Fibroblast of villous mesenchyme (primary cell): ENCODE measurements around the gene SAXO1. TPM values are rescaled to one million over a fixed set of nuclear protein-coding genes. Genes with fewer than 3 reads are reported as not detected.

ENCODE experiments used
- DNase-seq: peaks from one replicate; pipeline ENCODE4 v3.0.0-alpha.2; 2010; ENCODE audit warnings: low read depth
- H3K4me3 ChIP-seq: 2 replicates; pipeline ENCODE4 v1.5.1; 2011; ENCODE audit warnings: low read depth, mild to moderate bottlenecking, low read length
- total RNA-seq: library from RNA; depleted of rRNA; stranded (reverse); fragments of >200 nt; gene quantifications from 2 replicates; pipeline ENCODE4 v1.2.3, GENCODE V29; 2012
- TF ChIP-seq, protein P1 (sequence below): IDR thresholded peaks from 2 replicates; pipeline ENCODE4 v1.5.1; 2012; ENCODE audit warnings: low read depth, mild to moderate bottlenecking, low read length; ENCODE audit not compliant: insufficient read depth

SAXO1 gene
- total RNA-seq, 1 donor, result not detected

- H3K4me3 ChIP-seq, result no peak overlapping the region
- TF ChIP-seq, protein P1, sequence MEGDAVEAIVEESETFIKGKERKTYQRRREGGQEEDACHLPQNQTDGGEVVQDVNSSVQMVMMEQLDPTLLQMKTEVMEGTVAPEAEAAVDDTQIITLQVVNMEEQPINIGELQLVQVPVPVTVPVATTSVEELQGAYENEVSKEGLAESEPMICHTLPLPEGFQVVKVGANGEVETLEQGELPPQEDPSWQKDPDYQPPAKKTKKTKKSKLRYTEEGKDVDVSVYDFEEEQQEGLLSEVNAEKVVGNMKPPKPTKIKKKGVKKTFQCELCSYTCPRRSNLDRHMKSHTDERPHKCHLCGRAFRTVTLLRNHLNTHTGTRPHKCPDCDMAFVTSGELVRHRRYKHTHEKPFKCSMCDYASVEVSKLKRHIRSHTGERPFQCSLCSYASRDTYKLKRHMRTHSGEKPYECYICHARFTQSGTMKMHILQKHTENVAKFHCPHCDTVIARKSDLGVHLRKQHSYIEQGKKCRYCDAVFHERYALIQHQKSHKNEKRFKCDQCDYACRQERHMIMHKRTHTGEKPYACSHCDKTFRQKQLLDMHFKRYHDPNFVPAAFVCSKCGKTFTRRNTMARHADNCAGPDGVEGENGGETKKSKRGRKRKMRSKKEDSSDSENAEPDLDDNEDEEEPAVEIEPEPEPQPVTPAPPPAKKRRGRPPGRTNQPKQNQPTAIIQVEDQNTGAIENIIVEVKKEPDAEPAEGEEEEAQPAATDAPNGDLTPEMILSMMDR, result no peak
- DNase-seq, result no peak
These were observed 81.1 kb downstream of the SAXO1 start for GRCh38 chr9:18951936-18952335.

- H3K4me3 ChIP-seq, result no peak overlapping the region
- peak; percentile 17 for DNase-seq
- TF ChIP-seq, protein P1, result no peak
These were observed 85.1 kb downstream of the SAXO1 start for GRCh38 chr9:18947892-18948339.

- TF ChIP-seq, protein P1, result no peak
- no peak for DNase-seq
- no peak overlapping the region for H3K4me3 ChIP-seq
These were observed 90.2 kb downstream of the SAXO1 start for GRCh38 chr9:18942801-18943200.

GRCh38 chr9:18941060-18941740, 91.8 kb downstream of the SAXO1 start:
- TF ChIP-seq, protein P1, result no peak
- H3K4me3 ChIP-seq, result no peak overlapping the region
- no peak for DNase-seq

- TF ChIP-seq, protein P1, result no peak
- no peak for DNase-seq
- H3K4me3 ChIP-seq, result no peak overlapping the region
These were observed 93.1 kb downstream of the SAXO1 start for GRCh38 chr9:18939943-18940342.

- H3K4me3 ChIP-seq, result no peak overlapping the region
- TF ChIP-seq, protein P1, result no peak
- no peak for DNase-seq
These were observed 96.7 kb downstream of the SAXO1 start for GRCh38 chr9:18936094-18936871.
